Occipital lobe (tissue), 2 donors: Measurements from ENCODE around the gene ADD3. TPM values are rescaled to one million over a fixed set of nuclear protein-coding genes. Genes with fewer than 3 reads are reported as not detected.
"Not testable (repeated sequence)": the region's sequence is repeated elsewhere in the genome, so short reads cannot be mapped to it uniquely, and the experiment has no call there.

Source experiments
- DNase-seq: peaks from one replicate; lab custom pipeline; 2025; lab: John Stamatoyannopoulos, UW
- total RNA-seq: library from RNA; depleted of rRNA; stranded (reverse); fragments of >200 nt; gene quantifications from one replicate; pipeline ENCODE4 v1.2.3, GENCODE V29; 2014

The ADD3 gene
- total RNA-seq, 1 donor from 2014 or later: 109 TPM

GRCh38 chr10:109976681-109977080 is 31.1 kb upstream of the ADD3 start:
- no peak for DNase-seq

GRCh38 chr10:109977382-109977806 is 30.4 kb upstream of the ADD3 start:
- no peak for DNase-seq

GRCh38 chr10:109978481-109978880 is 29.3 kb upstream of the ADD3 start:
- DNase-seq: no peak

GRCh38 chr10:109979215-109979614 is 28.6 kb upstream of the ADD3 start:
- no peak for DNase-seq

- DNase-seq: no peak
Observed at GRCh38 chr10:109981650-109982049, 26.1 kb upstream of the ADD3 start.

GRCh38 chr10:109982123-109982522 is 25.7 kb upstream of the ADD3 start:
- DNase-seq: no peak

GRCh38 chr10:109982812-109983211 is 25.0 kb upstream of the ADD3 start:
- DNase-seq: no peak

- no peak for DNase-seq
Observed at GRCh38 chr10:109984013-109984412, 23.8 kb upstream of the ADD3 start.

- not testable (repeated sequence) for DNase-seq
Observed at GRCh38 chr10:109985768-109986167, 22.0 kb upstream of the ADD3 start.

- DNase-seq: no peak
Observed at GRCh38 chr10:109987452-109988211, 20.2 kb upstream of the ADD3 start.

- no peak for DNase-seq
Observed at GRCh38 chr10:109988212-109988596, 19.6 kb upstream of the ADD3 start.

GRCh38 chr10:109991266-109991855 is 16.4 kb upstream of the ADD3 start:
- no peak for DNase-seq

GRCh38 chr10:109992485-109992884 is 15.3 kb upstream of the ADD3 start:
- no peak for DNase-seq

GRCh38 chr10:109993551-109994330 is 14.0 kb upstream of the ADD3 start:
- DNase-seq: no peak

- DNase-seq: no peak
Observed at GRCh38 chr10:109994711-109995577, 12.8 kb upstream of the ADD3 start.

GRCh38 chr10:109995595-109995994 is 12.2 kb upstream of the ADD3 start:
- no peak for DNase-seq

GRCh38 chr10:109996225-109996624 is 11.6 kb upstream of the ADD3 start:
- no peak for DNase-seq

- DNase-seq: no peak
Observed at GRCh38 chr10:109996766-109997171, 11.0 kb upstream of the ADD3 start.

GRCh38 chr10:109997233-109997632 is 10.6 kb upstream of the ADD3 start:
- no peak for DNase-seq

GRCh38 chr10:109998513-109998912 is 9.3 kb upstream of the ADD3 start:
- no peak for DNase-seq

- DNase-seq: no peak
Observed at GRCh38 chr10:110002801-110003523, 4.8 kb upstream of the ADD3 start.
